Skeletal muscle tissue (tissue), 5 donors: ENCODE measurements around the gene NRBP1. TPM values are rescaled to one million over a fixed set of nuclear protein-coding genes. Genes with fewer than 3 reads are reported as not detected.

Experiments used
- H3K27ac ChIP-seq: one replicate; pipeline ENCODE4 v1.7.0; 2013; ENCODE audit warnings: mild to moderate bottlenecking, low read depth, low read length, inconsistent platforms
- H3K27me3 ChIP-seq, 3 donors: one replicate each; pipeline ENCODE4 v1.7.0; 2013; ENCODE audit warnings: low read length in 3 of 3; ENCODE audit not compliant: control insufficient read depth in 3 of 3, insufficient read depth in 3 of 3
- H3K36me3 ChIP-seq, 3 donors: one replicate each; pipeline ENCODE4 v1.7.0; 2013; ENCODE audit warnings: low read length in 3 of 3; ENCODE audit not compliant: control insufficient read depth in 3 of 3, insufficient read depth in 3 of 3
- H3K4me1 ChIP-seq, 3 donors: one replicate each; pipeline ENCODE4 v1.7.0; 2013; ENCODE audit warnings: low read length in 3 of 3, mild to moderate bottlenecking in 3 of 3; ENCODE audit not compliant: control insufficient read depth in 3 of 3, insufficient read depth in 3 of 3
- H3K4me3 ChIP-seq, 3 donors: one replicate each; pipeline ENCODE4 v1.7.0; 2013; ENCODE audit warnings: low read length in 3 of 3
- H3K9ac ChIP-seq, 3 donors: one replicate each; pipeline ENCODE4 v1.7.0; 2013; ENCODE audit warnings: low read length in 3 of 3, mild to moderate bottlenecking in 3 of 3, moderate library complexity in 2 of 3, low read depth in 1 of 3
- H3K9me3 ChIP-seq, 3 donors: one replicate each; pipeline ENCODE4 v1.7.0; 2013; ENCODE audit warnings: low read length in 3 of 3; ENCODE audit not compliant: control insufficient read depth in 3 of 3
- small RNA-seq: library from RNA; depleted of rRNA; stranded (forward); fragments of <200 nt; gene quantifications from one replicate; pipeline ENCODE3, GENCODE V24; 2014
- total RNA-seq: library from RNA; depleted of rRNA; stranded (reverse); fragments of >200 nt; gene quantifications from one replicate; pipeline ENCODE4 v1.2.3, GENCODE V29; 2014
- donor health status: Osteomylitis.

Gene NRBP1
- total RNA-seq, 1 donor from 2014 or later = 81.4 TPM

- no peaks in the 10 kb centered on the region for H3K9me3 ChIP-seq
- no peak overlapping the region for H3K4me3 ChIP-seq
- H3K36me3 ChIP-seq = peaks cover 17 to 32% (median 31%) of the 10 kb centered on the region in 3 donors
- H3K27ac ChIP-seq = no peak overlapping the region
- no peak overlapping the region for H3K9ac ChIP-seq
- H3K4me1 ChIP-seq = peaks cover 13 to 17% (median 14%) of the 10 kb centered on the region in 3 donors
- H3K27me3 ChIP-seq = no peaks in the 10 kb centered on the region
Observed at GRCh38 chr2:27485496-27485895, 57.1 kb downstream of the NRBP1 start.

DNA sequence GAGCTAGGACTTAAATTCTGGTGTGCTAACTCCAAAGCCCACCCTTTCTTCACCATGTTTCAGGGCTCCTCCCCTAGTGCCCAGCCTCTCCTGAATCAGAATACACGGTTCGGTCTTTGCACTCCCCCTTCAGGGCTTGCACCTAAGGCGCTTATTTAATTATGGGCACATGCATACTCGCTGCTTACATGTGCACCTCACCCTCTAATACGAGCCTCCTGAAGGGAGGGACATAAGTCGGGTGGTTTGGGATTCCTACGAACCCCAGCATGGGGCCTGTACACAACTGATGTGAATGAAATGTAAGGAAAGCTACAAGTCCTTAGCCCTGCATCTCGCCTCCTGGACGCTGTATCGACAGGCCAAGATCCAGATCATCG, 60.7 kb downstream of the NRBP1 start:
- Histone ChIP-seq H3K27me3 (peaks cover 0 to 6% (median under 1%) of the 10 kb centered on the region in 3 donors), H3K9ac (peak overlapping the region; percentile 64 to 87 (median 82)), H3K9me3 (no peaks in the 10 kb centered on the region), H3K4me1 (peaks cover 13 to 17% (median 17%) of the 10 kb centered on the region in 3 donors), H3K27ac (peak overlapping the region; percentile 54), H3K4me3 (peak overlapping the region; percentile 87 to 100 (median 98)), H3K36me3 (peaks cover 0 to 11% (median 11%) of the 10 kb centered on the region in 3 donors)

DNA sequence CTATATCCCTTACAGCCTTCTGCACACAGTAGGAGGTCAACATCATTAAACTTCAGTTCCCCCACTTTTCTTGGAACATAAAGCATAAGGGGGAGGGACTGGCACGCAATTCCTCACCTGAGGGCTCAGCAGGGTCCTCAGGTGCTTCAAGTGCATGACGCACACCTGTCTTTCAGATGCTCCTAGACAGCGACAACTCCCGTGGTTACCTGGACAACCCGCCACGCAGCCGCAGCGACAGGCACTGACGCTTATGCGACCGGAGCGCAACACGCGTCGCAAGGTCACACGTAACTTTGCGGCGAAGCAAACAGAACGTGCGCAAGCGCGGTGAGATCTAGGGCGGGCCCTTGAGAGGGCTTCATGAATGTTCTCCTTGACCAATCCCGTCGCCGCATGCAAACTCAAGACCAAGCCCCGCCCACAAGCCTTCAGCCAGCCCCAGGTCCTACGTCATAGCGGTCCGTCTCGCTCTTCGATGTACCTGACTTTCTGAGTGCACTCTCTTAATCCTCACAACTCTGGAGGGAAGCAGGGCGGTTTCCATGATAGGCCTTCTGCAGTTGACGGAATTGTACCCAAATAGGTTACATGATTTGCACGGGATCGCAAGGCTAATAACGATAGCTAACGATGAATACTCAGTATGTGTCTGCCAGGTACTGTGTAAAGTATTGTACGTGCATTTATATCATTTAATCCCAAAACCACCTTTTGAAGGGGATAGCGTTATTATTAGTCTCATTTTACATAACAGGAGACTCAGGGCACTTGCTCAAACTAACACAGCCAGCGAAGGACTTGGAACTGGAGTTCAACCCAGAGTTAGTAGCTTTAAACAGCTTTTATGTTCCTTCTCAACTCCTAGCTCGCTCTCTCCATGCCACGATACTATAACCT, 61.3 kb downstream of the NRBP1 start, which contains the start of gene IFT172:
Gene IFT172 (minus strand): TSS at position 246 of the 900 bp plus-strand sequence. CDS start 90 bp downstream, at position 156.
- peaks cover 18 to 24% (median 22%) of the 10 kb centered on the region in 3 donors for H3K4me1 ChIP-seq

More for the DNA sequence above, 61.3 kb downstream of the NRBP1 start, which contains the start of gene IFT172:
- H3K36me3 ChIP-seq = peaks cover 0 to 8% (median 7%) of the 10 kb centered on the region in 3 donors
- H3K9me3 ChIP-seq = no peaks in the 10 kb centered on the region
- peak within 1 kb of the TSS; percentile 64 to 87 (median 82) for H3K9ac ChIP-seq
- peak within 1 kb of the TSS; percentile 54 for H3K27ac ChIP-seq
- H3K27me3 ChIP-seq = peaks cover 0 to 12% (median 6%) of the 10 kb centered on the region in 3 donors
- H3K4me3 ChIP-seq = peak within 1 kb of the TSS; percentile 87 to 100 (median 98)

Small RNA genes within 50 kb of the gene (small RNA-seq; reads per million reads assigned to genes)
- gene RNU6-986P = not detected

Other genes with a start within 250 kb of the NRBP1 start
- 172 TPM for gene ATRAID, start 216.6 kb upstream of the NRBP1 start, total RNA-seq
- 7.8 TPM for gene SLC5A6, start 216.4 kb upstream of the NRBP1 start, total RNA-seq
- gene CAD, start 211.3 kb upstream of the NRBP1 start, total RNA-seq = 28.2 TPM
- gene SLC30A3, start 165.6 kb upstream of the NRBP1 start, total RNA-seq = 0.52 TPM
- gene DNAJC5G, start 153.2 kb upstream of the NRBP1 start, total RNA-seq = under 0.01 TPM
- gene TRIM54, start 146.2 kb upstream of the NRBP1 start, total RNA-seq = 60.0 TPM
- gene UCN, start 120.2 kb upstream of the NRBP1 start, total RNA-seq = 1.0 TPM
- gene MPV17, start 105.5 kb upstream of the NRBP1 start, total RNA-seq = 23.0 TPM
- 24.0 TPM for gene GTF3C2, start 71.9 kb upstream of the NRBP1 start, total RNA-seq
- gene EIF2B4, start 58.3 kb upstream of the NRBP1 start, total RNA-seq = 18.3 TPM
- 81.9 TPM for gene SNX17, start 58.0 kb upstream of the NRBP1 start, total RNA-seq
- 7.3 TPM for gene ZNF513, start 47.9 kb upstream of the NRBP1 start, total RNA-seq
- 42.8 TPM for gene PPM1G, start 19.0 kb upstream of the NRBP1 start, total RNA-seq
- not detected for gene KRTCAP3, start 13.8 kb downstream of the NRBP1 start, total RNA-seq
- gene IFT172, start 61.1 kb downstream of the NRBP1 start, total RNA-seq = 21.4 TPM
- 5.2 TPM for gene FNDC4, start 66.6 kb downstream of the NRBP1 start, total RNA-seq
- not detected for gene GCKR, start 68.2 kb downstream of the NRBP1 start, total RNA-seq
- 23.5 TPM for gene ZNF512, start 154.4 kb downstream of the NRBP1 start, total RNA-seq
- 6.3 TPM for gene CCDC121, start 200.4 kb downstream of the NRBP1 start, total RNA-seq
- gene GPN1, start 200.4 kb downstream of the NRBP1 start, total RNA-seq = 30.3 TPM
- gene SUPT7L, start 235.0 kb downstream of the NRBP1 start, total RNA-seq = 16.7 TPM
- 20.9 TPM for gene SLC4A1AP, start 235.3 kb downstream of the NRBP1 start, total RNA-seq